Caco-2 (cell line): Measurements from ENCODE around the gene CEACAM21. TPM values are rescaled to one million over a fixed set of nuclear protein-coding genes. Genes with fewer than 3 reads are reported as not detected.
"Not testable (repeated sequence)": the region's sequence is repeated elsewhere in the genome, so short reads cannot be mapped to it uniquely, and the experiment has no call there.

Experiments
- BruUV-seq: library from RNA; stranded (reverse); fragments of 400-500 nt; replicated peaks from 2 replicates; lab custom pipeline; 2021; lab: Mats Ljungman, UMichigan
- CTCF ChIA-PET: fragments of 300-600 bp; sonication (Branson Sonifier 250); formaldehyde crosslinking; loops from one replicate; lab custom pipeline; 2022; ENCODE audit warnings: antibody characterized with exemption; lab: Charles Lee
- POLR2A ChIA-PET: fragments of 300-600 bp; sonication (Branson Sonifier 250); formaldehyde crosslinking; loops from one replicate; lab custom pipeline; 2022; ENCODE audit warnings: antibody characterized with exemption; lab: Charles Lee
- DNase-seq, 2 experiments: peaks; one replicate each; pipeline versions ENCODE4 v3.0.0 to v3.0.0-alpha.2; 2020 to 2022
- H3K27me3 ChIP-seq: replicated peaks from 2 replicates; pipeline ENCODE4 v1.6.0; 2011; ENCODE audit warnings: low read length; ENCODE audit not compliant: control insufficient read depth, insufficient read depth
- H3K36me3 ChIP-seq: 2 replicates; pipeline ENCODE4 v1.5.1; 2011; ENCODE audit warnings: low read length; ENCODE audit not compliant: control insufficient read depth, insufficient read depth
- H3K4me1 ChIP-seq: fragments of 250-450 bp; sonication (Bioruptor Pico); 2 replicates; pipeline ENCODE4 v1.5.1; 2020; ENCODE audit warnings: mild to moderate bottlenecking
- H3K4me3 ChIP-seq: 2 replicates; pipeline ENCODE4 v1.5.1; 2011; ENCODE audit warnings: low read depth, mild to moderate bottlenecking, control low read depth, low read length
- H3K9me3 ChIP-seq: fragments of 250-450 bp; sonication (Bioruptor Pico); 2 replicates; pipeline ENCODE4 v1.5.1; 2020; ENCODE audit warnings: mild to moderate bottlenecking, moderate library complexity
- H3K27ac Mint-ChIP-seq: one replicate; pipeline ENCODE4 v1.8.0; 2022; ENCODE audit warnings: mixed read lengths; ENCODE audit not compliant: unreplicated experiment
- H3K27me3 Mint-ChIP-seq: one replicate; pipeline ENCODE4 v1.8.0; 2022; ENCODE audit warnings: mixed read lengths; ENCODE audit not compliant: insufficient read depth, unreplicated experiment
- H3K36me3 Mint-ChIP-seq: one replicate; pipeline ENCODE4 v1.8.0; 2022; ENCODE audit warnings: mild to moderate bottlenecking, mixed read lengths; ENCODE audit not compliant: insufficient read depth, unreplicated experiment
- H3K4me1 Mint-ChIP-seq: one replicate; pipeline ENCODE4 v1.8.0; 2022; ENCODE audit warnings: low read depth, mixed read lengths; ENCODE audit not compliant: unreplicated experiment
- H3K4me3 Mint-ChIP-seq: one replicate; pipeline ENCODE4 v1.8.0; 2022; ENCODE audit warnings: mild to moderate bottlenecking, moderate library complexity, mixed read lengths; ENCODE audit not compliant: unreplicated experiment
- H3K9me3 Mint-ChIP-seq: one replicate; pipeline ENCODE4 v1.8.0; 2022; ENCODE audit warnings: mixed read lengths; ENCODE audit not compliant: unreplicated experiment
- intact Hi-C: fragments of 100-400 bp; cut with micrococcal nuclease; formaldehyde crosslinking; loops from one replicate; pipeline ENCODE4 v1.10.0; 2022; ENCODE audit not compliant: unreplicated experiment
- total RNA-seq: library from RNA; stranded (reverse); gene quantifications from 2 replicates; pipeline ENCODE4 v1.2.3, GENCODE V29; 2022
- TF ChIP-seq, protein P1 (sequence below), 2 experiments: fragments of 200-600 bp in 1 of 2; IDR thresholded peaks; 1 replicate in 1 of 2; 2 replicates in 1 of 2; pipeline versions ENCODE4 v1.5.1 to v1.8.0; 2011 to 2022; ENCODE audit warnings: antibody characterized with exemption in 1 of 2, control low read depth in 1 of 2, inconsistent platforms in 1 of 2, low read depth in 1 of 2, low read length in 1 of 2, mild to moderate bottlenecking in 1 of 2, moderate library complexity in 1 of 2; ENCODE audit not compliant: insufficient read depth in 1 of 2, severe bottlenecking in 1 of 2, unreplicated experiment in 1 of 2

Gene CEACAM21
- total RNA-seq, 1 experiment from 2014 or later, result not detected

DNA sequence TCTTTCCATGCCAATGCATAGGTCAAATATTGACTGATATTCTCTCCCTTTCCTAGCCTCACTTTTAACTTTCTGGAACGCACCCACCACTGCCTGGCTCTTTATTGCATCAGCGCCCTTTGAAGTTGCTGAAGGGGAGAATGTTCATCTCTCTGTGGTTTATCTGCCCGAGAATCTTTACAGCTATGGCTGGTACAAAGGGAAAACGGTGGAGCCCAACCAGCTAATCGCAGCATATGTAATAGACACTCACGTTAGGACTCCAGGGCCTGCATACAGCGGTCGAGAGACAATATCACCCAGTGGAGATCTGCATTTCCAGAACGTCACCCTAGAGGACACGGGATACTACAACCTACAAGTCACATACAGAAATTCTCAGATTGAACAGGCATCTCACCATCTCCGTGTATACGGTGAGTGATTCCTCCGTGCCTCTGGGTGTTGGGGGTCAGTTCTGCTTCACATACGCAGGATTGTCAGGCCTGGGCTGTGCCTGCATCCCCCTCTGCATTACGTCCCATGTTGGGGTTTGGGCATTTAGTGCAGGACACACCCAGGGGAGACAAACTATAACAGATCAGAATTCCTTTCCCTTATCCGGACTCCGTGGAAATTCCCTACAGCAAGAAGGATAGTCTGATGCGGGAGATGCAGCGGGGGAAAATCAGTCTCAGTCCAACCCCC, 1.3 kb downstream of the CEACAM21 start:
- DNase-seq, result no peak
- H3K36me3 ChIP-seq, result no peaks in the 10 kb centered on the region
- ChIA-PET CTCF (no interaction called here), POLR2A (no interaction called here)
- TF ChIP-seq, protein P1, sequence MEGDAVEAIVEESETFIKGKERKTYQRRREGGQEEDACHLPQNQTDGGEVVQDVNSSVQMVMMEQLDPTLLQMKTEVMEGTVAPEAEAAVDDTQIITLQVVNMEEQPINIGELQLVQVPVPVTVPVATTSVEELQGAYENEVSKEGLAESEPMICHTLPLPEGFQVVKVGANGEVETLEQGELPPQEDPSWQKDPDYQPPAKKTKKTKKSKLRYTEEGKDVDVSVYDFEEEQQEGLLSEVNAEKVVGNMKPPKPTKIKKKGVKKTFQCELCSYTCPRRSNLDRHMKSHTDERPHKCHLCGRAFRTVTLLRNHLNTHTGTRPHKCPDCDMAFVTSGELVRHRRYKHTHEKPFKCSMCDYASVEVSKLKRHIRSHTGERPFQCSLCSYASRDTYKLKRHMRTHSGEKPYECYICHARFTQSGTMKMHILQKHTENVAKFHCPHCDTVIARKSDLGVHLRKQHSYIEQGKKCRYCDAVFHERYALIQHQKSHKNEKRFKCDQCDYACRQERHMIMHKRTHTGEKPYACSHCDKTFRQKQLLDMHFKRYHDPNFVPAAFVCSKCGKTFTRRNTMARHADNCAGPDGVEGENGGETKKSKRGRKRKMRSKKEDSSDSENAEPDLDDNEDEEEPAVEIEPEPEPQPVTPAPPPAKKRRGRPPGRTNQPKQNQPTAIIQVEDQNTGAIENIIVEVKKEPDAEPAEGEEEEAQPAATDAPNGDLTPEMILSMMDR (IDR thresholded peaks at IDR 0.05; ENCODE audit: insufficient read depth in 1 of 2, low read depth in 1 of 2, low read length in 1 of 2, severe bottlenecking in 1 of 2, unreplicated experiment in 1 of 2), result no peak
- H3K4me3 ChIP-seq, result no peak overlapping the region
- no peak overlapping the region for H3K27ac Mint-ChIP-seq
- H3K27me3 ChIP-seq, result no peaks in the 10 kb centered on the region
- H3K9me3 Mint-ChIP-seq, result peaks cover 20% of the 10 kb centered on the region
- H3K9me3 ChIP-seq, result peaks cover 16% of the 10 kb centered on the region
- peaks cover 2% of the 10 kb centered on the region for H3K27me3 Mint-ChIP-seq
- no peak overlapping the region for H3K4me3 Mint-ChIP-seq
- no TSS peak for BruUV-seq
- intact Hi-C loops, result no loop called here
- no peaks in the 10 kb centered on the region for H3K36me3 Mint-ChIP-seq
- no peaks in the 10 kb centered on the region for H3K4me1 Mint-ChIP-seq
- H3K4me1 ChIP-seq, result no peaks in the 10 kb centered on the region

DNA sequence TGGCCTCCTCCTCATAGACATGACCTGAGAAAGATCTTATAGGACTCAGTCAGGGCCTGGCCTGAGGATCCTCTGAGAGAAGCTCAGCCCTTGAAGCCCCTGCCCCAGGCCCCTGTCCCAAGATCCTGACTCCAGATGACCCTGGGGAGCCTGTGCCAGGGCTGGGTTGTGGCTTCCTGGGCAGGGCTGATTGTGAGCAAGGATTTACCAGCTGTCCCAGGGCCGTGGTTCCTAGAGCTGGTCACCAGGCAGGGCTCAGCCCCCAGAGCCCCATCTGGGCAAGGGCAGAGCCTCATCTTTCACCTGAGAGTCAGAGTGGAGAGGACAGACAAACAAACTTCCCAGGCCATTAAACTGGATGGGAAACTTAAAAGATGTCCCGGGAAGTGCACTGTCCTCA, 1.9 kb downstream of the CEACAM21 start:
- Histone ChIP-seq H3K4me1 (no peaks in the 10 kb centered on the region), H3K4me3 (no peak overlapping the region), H3K9me3 (peaks cover 21% of the 10 kb centered on the region), H3K27me3 (no peaks in the 10 kb centered on the region), H3K36me3 (no peaks in the 10 kb centered on the region)
- no peak for DNase-seq
- Mint-ChIP-seq H3K36me3 (no peaks in the 10 kb centered on the region), H3K27me3 (peaks cover 2% of the 10 kb centered on the region), H3K4me3 (no peak overlapping the region), H3K27ac (no peak overlapping the region), H3K9me3 (peaks cover 26% of the 10 kb centered on the region), H3K4me1 (no peaks in the 10 kb centered on the region)
- TF ChIP-seq, protein P1 (IDR thresholded peaks at IDR 0.05; ENCODE audit: insufficient read depth in 1 of 2, low read depth in 1 of 2, low read length in 1 of 2, severe bottlenecking in 1 of 2, unreplicated experiment in 1 of 2), result no peak
- POLR2A ChIA-PET, result no interaction called here
- no TSS peak for BruUV-seq
- intact Hi-C loops, result no loop called here
- CTCF ChIA-PET, result interaction anchor here (0.7 kb wide), 1 partner anchor 14 kb away, joined by 5 read pairs; no protein-coding TSS in a partner anchor

DNA sequence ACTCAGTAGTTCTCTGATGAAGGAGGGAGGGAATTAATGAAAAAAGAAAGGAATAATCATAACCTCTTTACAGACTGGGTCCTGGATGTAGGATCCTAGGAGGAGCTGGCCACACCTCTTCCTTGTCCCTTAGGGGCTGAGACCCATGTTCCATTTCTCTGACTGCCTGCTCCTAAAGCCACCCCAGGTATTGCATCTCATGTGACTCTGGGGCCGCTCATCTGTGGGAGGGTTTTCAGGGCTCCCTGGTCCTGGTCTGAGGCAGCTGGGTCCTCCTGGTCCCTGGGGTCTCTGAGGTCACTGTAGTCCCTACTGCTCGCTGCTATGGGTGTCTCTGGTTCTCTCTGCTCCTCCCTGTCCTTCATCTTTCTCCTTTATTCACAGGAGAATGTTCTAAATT, 2.9 kb downstream of the CEACAM21 start:
- no peaks in the 10 kb centered on the region for H3K4me1 ChIP-seq
- peaks cover 26% of the 10 kb centered on the region for H3K9me3 ChIP-seq
- BruUV-seq, result no TSS peak
- Mint-ChIP-seq H3K27me3 (peaks cover 2% of the 10 kb centered on the region), H3K9me3 (peaks cover 36% of the 10 kb centered on the region), H3K4me1 (no peaks in the 10 kb centered on the region), H3K27ac (no peak overlapping the region), H3K36me3 (no peaks in the 10 kb centered on the region), H3K4me3 (no peak overlapping the region)
- TF ChIP-seq, protein P1 (IDR thresholded peaks at IDR 0.05; ENCODE audit: insufficient read depth in 1 of 2, low read depth in 1 of 2, low read length in 1 of 2, severe bottlenecking in 1 of 2, unreplicated experiment in 1 of 2), result no peak
- DNase-seq, result no peak
- H3K27me3 ChIP-seq, result no peaks in the 10 kb centered on the region
- ChIA-PET POLR2A (no interaction called here), CTCF (interaction anchor here (0.6 kb wide), 1 partner anchor 12 kb away, joined by 3 read pairs; no protein-coding TSS in a partner anchor)
- no peaks in the 10 kb centered on the region for H3K36me3 ChIP-seq
- intact Hi-C loops, result no loop called here
- no peak overlapping the region for H3K4me3 ChIP-seq

DNA sequence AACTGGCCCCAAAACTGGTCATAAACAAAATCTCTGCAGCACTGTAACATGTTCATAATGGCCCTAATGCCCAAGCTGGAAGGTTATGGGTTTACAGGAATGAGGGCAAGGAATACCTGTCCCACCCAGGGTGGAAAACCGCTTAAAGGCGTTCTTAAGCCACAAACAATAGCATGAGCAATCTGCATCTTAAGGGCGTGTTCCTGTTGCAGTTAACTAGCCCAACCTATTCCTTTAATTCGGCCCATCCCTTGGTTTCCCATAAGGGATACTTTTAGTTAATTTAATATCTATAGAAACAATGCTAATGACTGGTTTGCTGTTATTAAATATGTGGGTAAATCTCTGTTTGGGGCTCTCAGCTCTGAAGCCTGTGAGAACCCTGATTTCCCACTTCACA, 5.1 kb downstream of the CEACAM21 start:
- H3K27me3 ChIP-seq, DNase-seq, H3K36me3 ChIP-seq, H3K4me1 Mint-ChIP-seq, H3K27me3 Mint-ChIP-seq, intact Hi-C loops, H3K27ac Mint-ChIP-seq, H3K4me1 ChIP-seq, CTCF ChIA-PET, POLR2A ChIA-PET, H3K4me3 Mint-ChIP-seq, H3K36me3 Mint-ChIP-seq, H3K4me3 ChIP-seq, BruUV-seq: not testable (repeated sequence)
- H3K9me3 ChIP-seq, result peaks cover 26% of the 10 kb centered on the region
- peaks cover 46% of the 10 kb centered on the region for H3K9me3 Mint-ChIP-seq

DNA sequence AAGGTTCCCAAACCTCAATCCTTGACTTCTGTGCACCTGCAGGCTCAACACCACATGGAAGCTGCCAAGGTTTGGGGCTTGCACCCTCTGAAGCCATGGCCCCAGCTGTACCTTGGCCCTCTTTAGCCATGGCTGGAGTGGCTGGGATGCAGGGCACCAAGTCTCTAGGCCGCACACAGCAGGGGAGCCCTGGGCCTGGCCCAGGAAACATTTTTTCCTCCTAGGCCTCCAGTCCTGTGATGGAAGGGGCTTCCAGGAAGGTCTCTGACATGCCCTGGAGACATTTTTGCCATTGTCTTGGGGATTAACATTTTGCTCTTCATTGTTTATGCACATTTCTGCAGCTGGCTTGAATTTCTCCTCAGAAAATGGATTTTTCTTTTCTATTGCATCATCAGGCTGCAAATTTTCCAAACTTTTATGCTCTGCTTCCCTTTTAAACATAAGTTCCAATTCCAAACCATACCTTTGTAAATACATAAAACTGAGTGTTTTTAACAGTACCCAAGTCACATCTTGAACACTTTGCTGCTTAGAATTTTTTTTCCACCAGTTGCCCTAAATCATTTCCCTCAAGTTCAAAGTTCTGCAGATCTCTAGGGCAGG, 6.7 kb downstream of the CEACAM21 start:
- DNase-seq, CTCF ChIA-PET, H3K4me1 Mint-ChIP-seq, intact Hi-C loops, H3K4me3 ChIP-seq, H3K4me1 ChIP-seq, H3K36me3 ChIP-seq, H3K36me3 Mint-ChIP-seq, H3K27ac Mint-ChIP-seq, H3K27me3 ChIP-seq, POLR2A ChIA-PET, H3K4me3 Mint-ChIP-seq, BruUV-seq, H3K27me3 Mint-ChIP-seq: not testable (repeated sequence)
- peaks cover 46% of the 10 kb centered on the region for H3K9me3 Mint-ChIP-seq
- H3K9me3 ChIP-seq, result peaks cover 26% of the 10 kb centered on the region
